Prostate gland (tissue), 2 donors: Measurements from ENCODE around the gene DACT2.

Source experiments
- CTCF ChIP-seq, 4 experiments: fragments of 200-600 bp in 2 of 4; fragments of 450-650 bp in 2 of 4; sonication (generic) in 2 of 4; IDR thresholded peaks; 1 replicate in 3 of 4; 2 replicates in 1 of 4; pipeline ENCODE4 v1.5.1; 2016 to 2019; ENCODE audit warnings: antibody characterized with exemption in 4 of 4, mild to moderate bottlenecking in 2 of 4, moderate library complexity in 2 of 4
- POLR2AphosphoS5 ChIP-seq: sonication (generic); formaldehyde crosslinking; IDR thresholded peaks from one replicate; pipeline ENCODE4 v1.6.1; 2017; ENCODE audit warnings: antibody characterized with exemption

GRCh38 chr6:168359794-168360193 is 40.2 kb upstream of the DACT2 start:
- TF ChIP-seq CTCF (IDR thresholded peaks at IDR 0.05) (no peak), POLR2AphosphoS5 (no peak)
